Measurements from ENCODE around the gene SUN2. TPM values are rescaled to one million over a fixed set of nuclear protein-coding genes. Genes with fewer than 3 reads are reported as not detected.

Gene SUN2
- total and polyA plus RNA-seq, 2 of the 13 experiments (the other 11 are each of a cell fraction or from before 2014, with no cell fraction given), result 45.6 to 56.6 TPM

GRCh38 chr22:38766076-38766777 is 10.4 kb upstream of the SUN2 start (continued):
- TF ChIP-seq ZNF512B (CRISPR knock-in tag; IDR thresholded peaks at IDR 0.05; ENCODE audit: borderline replicate concordance) (no peak), ZNF562 (CRISPR knock-in tag; IDR thresholded peaks at IDR 0.05; ENCODE audit: borderline replicate concordance) (no peak), ZNF772 (CRISPR knock-in tag; IDR thresholded peaks at IDR 0.05) (peak; percentile 41; the same call in 1 of the 2 replicates), BHLHE40 (IDR thresholded peaks at IDR 0.05; ENCODE audit: low read length) (peak; percentile 48; the same call in 1 of the 2 replicates), MYC (CRISPR knock-in tag; IDR thresholded peaks at IDR 0.05; ENCODE audit: borderline replicate concordance) (0 out of 2 replicates have a peak, but pooled peaks have one; percentile 38), ZZZ3 (CRISPR knock-in tag; IDR thresholded peaks at IDR 0.05; ENCODE audit: borderline replicate concordance) (no peak), ZNF768 (CRISPR knock-in tag; IDR thresholded peaks at IDR 0.05) (peak; percentile 57; the same call in 1 of the 2 replicates), ZBED4 (CRISPR knock-in tag; IDR thresholded peaks at IDR 0.05; ENCODE audit: borderline replicate concordance) (0 out of 2 replicates have a peak, but pooled peaks have one; percentile 37), YEATS2 (CRISPR knock-in tag; IDR thresholded peaks at IDR 0.05; ENCODE audit: borderline replicate concordance) (peak; percentile 53; the same call in 1 of the 2 replicates), KMT2B (CRISPR knock-in tag; IDR thresholded peaks at IDR 0.05) (no peak), PTBP1 (IDR thresholded peaks at IDR 0.05; ENCODE audit: low read depth, low read length, poor library complexity, severe bottlenecking) (no peak), JUN (CRISPR knock-in tag; IDR thresholded peaks at IDR 0.05) (no peak), ATM (IDR thresholded peaks at IDR 0.05; ENCODE audit: borderline replicate concordance) (no peak), SAP130 (CRISPR knock-in tag; IDR thresholded peaks at IDR 0.05; ENCODE audit: low read depth) (peak; percentile 63), YY1 (IDR thresholded peaks at IDR 0.05; ENCODE audit: insufficient read depth, insufficient replicate concordance, low read depth, low read length) (peak; percentile 38), ZNF367 (CRISPR knock-in tag; IDR thresholded peaks at IDR 0.05; ENCODE audit: borderline replicate concordance) (no peak)
- TF ChIP-seq, protein P1, sequence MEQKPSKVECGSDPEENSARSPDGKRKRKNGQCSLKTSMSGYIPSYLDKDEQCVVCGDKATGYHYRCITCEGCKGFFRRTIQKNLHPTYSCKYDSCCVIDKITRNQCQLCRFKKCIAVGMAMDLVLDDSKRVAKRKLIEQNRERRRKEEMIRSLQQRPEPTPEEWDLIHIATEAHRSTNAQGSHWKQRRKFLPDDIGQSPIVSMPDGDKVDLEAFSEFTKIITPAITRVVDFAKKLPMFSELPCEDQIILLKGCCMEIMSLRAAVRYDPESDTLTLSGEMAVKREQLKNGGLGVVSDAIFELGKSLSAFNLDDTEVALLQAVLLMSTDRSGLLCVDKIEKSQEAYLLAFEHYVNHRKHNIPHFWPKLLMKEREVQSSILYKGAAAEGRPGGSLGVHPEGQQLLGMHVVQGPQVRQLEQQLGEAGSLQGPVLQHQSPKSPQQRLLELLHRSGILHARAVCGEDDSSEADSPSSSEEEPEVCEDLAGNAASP (CRISPR knock-in tag; IDR thresholded peaks at IDR 0.05; ENCODE audit: borderline replicate concordance), result no peak
- TF ChIP-seq, protein P2, sequence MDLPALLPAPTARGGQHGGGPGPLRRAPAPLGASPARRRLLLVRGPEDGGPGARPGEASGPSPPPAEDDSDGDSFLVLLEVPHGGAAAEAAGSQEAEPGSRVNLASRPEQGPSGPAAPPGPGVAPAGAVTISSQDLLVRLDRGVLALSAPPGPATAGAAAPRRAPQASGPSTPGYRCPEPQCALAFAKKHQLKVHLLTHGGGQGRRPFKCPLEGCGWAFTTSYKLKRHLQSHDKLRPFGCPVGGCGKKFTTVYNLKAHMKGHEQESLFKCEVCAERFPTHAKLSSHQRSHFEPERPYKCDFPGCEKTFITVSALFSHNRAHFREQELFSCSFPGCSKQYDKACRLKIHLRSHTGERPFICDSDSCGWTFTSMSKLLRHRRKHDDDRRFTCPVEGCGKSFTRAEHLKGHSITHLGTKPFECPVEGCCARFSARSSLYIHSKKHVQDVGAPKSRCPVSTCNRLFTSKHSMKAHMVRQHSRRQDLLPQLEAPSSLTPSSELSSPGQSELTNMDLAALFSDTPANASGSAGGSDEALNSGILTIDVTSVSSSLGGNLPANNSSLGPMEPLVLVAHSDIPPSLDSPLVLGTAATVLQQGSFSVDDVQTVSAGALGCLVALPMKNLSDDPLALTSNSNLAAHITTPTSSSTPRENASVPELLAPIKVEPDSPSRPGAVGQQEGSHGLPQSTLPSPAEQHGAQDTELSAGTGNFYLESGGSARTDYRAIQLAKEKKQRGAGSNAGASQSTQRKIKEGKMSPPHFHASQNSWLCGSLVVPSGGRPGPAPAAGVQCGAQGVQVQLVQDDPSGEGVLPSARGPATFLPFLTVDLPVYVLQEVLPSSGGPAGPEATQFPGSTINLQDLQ (CRISPR knock-in tag; IDR thresholded peaks at IDR 0.05), result no peak

All from HepG2 (cell line).